Endodermal cell (in vitro differentiated cells): ENCODE data around the gene ATP9A. TPM values are rescaled to one million over a fixed set of nuclear protein-coding genes. Genes with fewer than 3 reads are reported as not detected.

ENCODE experiments used
- DNase-seq: peaks from one replicate; pipeline ENCODE4 v3.0.0-alpha.2; 2017
- H3K27ac ChIP-seq: 2 replicates; pipeline ENCODE4 v1.5.1; 2013; ENCODE audit warnings: mild to moderate bottlenecking, low read depth, low read length, moderate library complexity
- H3K27me3 ChIP-seq: 2 replicates; pipeline ENCODE4 v1.6.1; 2013; ENCODE audit warnings: mild to moderate bottlenecking, low read length, moderate library complexity; ENCODE audit not compliant: insufficient read depth, control insufficient read depth, poor library complexity, severe bottlenecking
- H3K36me3 ChIP-seq: 2 replicates; pipeline ENCODE4 v1.7.0; 2013; ENCODE audit warnings: mild to moderate bottlenecking, low read length, moderate library complexity; ENCODE audit not compliant: control insufficient read depth, insufficient read depth
- H3K4me1 ChIP-seq: one replicate; pipeline ENCODE4 v1.7.0; 2013; ENCODE audit warnings: low read length; ENCODE audit not compliant: control insufficient read depth, insufficient read depth
- H3K4me3 ChIP-seq: 2 replicates; pipeline ENCODE4 v1.5.1; 2013; ENCODE audit warnings: mild to moderate bottlenecking, low read length, moderate library complexity
- H3K9ac ChIP-seq: 2 replicates; pipeline ENCODE4 v1.6.1; 2013; ENCODE audit warnings: mild to moderate bottlenecking, low read length, moderate library complexity; ENCODE audit not compliant: poor library complexity, severe bottlenecking; ENCODE audit errors: extremely low read depth
- H3K9me3 ChIP-seq: 2 replicates; pipeline ENCODE4 v1.6.1; 2013; ENCODE audit warnings: mild to moderate bottlenecking, low read length, moderate library complexity; ENCODE audit not compliant: control insufficient read depth
- H3K27ac Mint-ChIP-seq: 2 replicates; pipeline ENCODE4 v1.8.0; 2020; ENCODE audit warnings: mixed read lengths
- H3K27me3 Mint-ChIP-seq: 2 replicates; pipeline ENCODE4 v1.8.0; 2021; ENCODE audit warnings: mild to moderate bottlenecking, mixed read lengths; ENCODE audit not compliant: insufficient read depth
- H3K36me3 Mint-ChIP-seq: 2 replicates; pipeline ENCODE4 v1.8.0; 2020; ENCODE audit warnings: low read depth, mixed read lengths
- H3K4me1 Mint-ChIP-seq: 2 replicates; pipeline ENCODE4 v1.8.0; 2020; ENCODE audit warnings: mixed read lengths
- H3K4me3 Mint-ChIP-seq: 2 replicates; pipeline ENCODE4 v1.8.0; 2020; ENCODE audit warnings: mild to moderate bottlenecking, moderate library complexity, mixed read lengths
- H3K9me3 Mint-ChIP-seq: 2 replicates; pipeline ENCODE4 v1.8.0; 2020; ENCODE audit warnings: mild to moderate bottlenecking, mixed read lengths
- CTCF ChIP-seq: fragments of 200-600 bp; sonication (generic); conservative IDR thresholded peaks from 2 replicates; pipeline ENCODE4 v1.5.0; 2021; ENCODE audit warnings: antibody characterized with exemption, mild to moderate bottlenecking
- WGBS, 2 experiments: methylation state at CpG; one replicate each; pipeline versions ENCODE4 v1.1.5 to v1.1.7; 2013; ENCODE audit warnings: missing lambda C conversion rate in 2 of 2, mixed read lengths in 1 of 2; ENCODE audit not compliant: insufficient coverage in 1 of 2, insufficient read length in 1 of 2; 5-methylcytosine and 5-hydroxymethylcytosine counted together
- total RNA-seq, 2 donors: library from RNA; stranded (reverse); fragmentation: NEBNext Ultra II Directional in 1 of 2; extraction: Animal tissue kit (Norgen Biotek cat#: 25700) in 1 of 2; gene quantifications; 2 replicates in 1 of 2; 3 replicates in 1 of 2; pipeline ENCODE4 v1.2.1, GENCODE V29; 2021

Gene ATP9A
- total RNA-seq, 2 donors from 2014 or later: 26.7 to 27.9 TPM

- no peaks in the 10 kb centered on the region for H3K9me3 ChIP-seq
- no peak overlapping the region for H3K27ac Mint-ChIP-seq
- no peaks in the 10 kb centered on the region for H3K9me3 Mint-ChIP-seq
- no peak overlapping the region for H3K9ac ChIP-seq
- DNase-seq: no peak
- H3K27me3 ChIP-seq: no peaks in the 10 kb centered on the region
- no peaks in the 10 kb centered on the region for H3K27me3 Mint-ChIP-seq
- no peak overlapping the region for H3K27ac ChIP-seq
- no peak overlapping the region for H3K4me3 Mint-ChIP-seq
- H3K36me3 ChIP-seq: peaks cover 6% of the 10 kb centered on the region
- peaks cover 25% of the 10 kb centered on the region for H3K36me3 Mint-ChIP-seq
- H3K4me1 Mint-ChIP-seq: peaks cover 38% of the 10 kb centered on the region
- H3K4me1 ChIP-seq: peaks cover 5% of the 10 kb centered on the region
- 70 to 87% methylated on average over 7 to 10 of the region's 10 CpGs for WGBS, 2 experiments
- TF ChIP-seq CTCF: no peak
- no peak overlapping the region for H3K4me3 ChIP-seq
Observed at GRCh38 chr20:51715163-51715855, 52.9 kb downstream of the ATP9A start.

- WGBS, 2 experiments: 82 to 95% methylated on average over 2 to 4 of the region's 4 CpGs
- no peaks in the 10 kb centered on the region for H3K27me3 ChIP-seq
- Mint-ChIP-seq H3K36me3 (peaks cover 32% of the 10 kb centered on the region), H3K4me1 (peaks cover 40% of the 10 kb centered on the region), H3K27ac (peak overlapping the region; percentile 20), H3K9me3 (no peaks in the 10 kb centered on the region), H3K4me3 (no peak overlapping the region), H3K27me3 (no peaks in the 10 kb centered on the region)
- H3K36me3 ChIP-seq: peaks cover 7% of the 10 kb centered on the region
- no peaks in the 10 kb centered on the region for H3K9me3 ChIP-seq
- no peak for DNase-seq
- H3K4me1 ChIP-seq: peaks cover 5% of the 10 kb centered on the region
- no peak for TF ChIP-seq CTCF
- H3K27ac ChIP-seq: no peak overlapping the region
- H3K9ac ChIP-seq: no peak overlapping the region
- H3K4me3 ChIP-seq: no peak overlapping the region
Observed at GRCh38 chr20:51713213-51713598, 55.0 kb downstream of the ATP9A start.

GRCh38 chr20:51712501-51713212, 55.5 kb downstream of the ATP9A start:
- Histone ChIP-seq H3K36me3 (peaks cover 7% of the 10 kb centered on the region), H3K9me3 (no peaks in the 10 kb centered on the region), H3K27ac (no peak overlapping the region), H3K9ac (no peak overlapping the region), H3K4me3 (no peak overlapping the region), H3K4me1 (peaks cover 5% of the 10 kb centered on the region), H3K27me3 (no peaks in the 10 kb centered on the region)
- TF ChIP-seq CTCF: peak; percentile 82
- H3K4me3 Mint-ChIP-seq: no peak overlapping the region
- no peaks in the 10 kb centered on the region for H3K27me3 Mint-ChIP-seq
- peak; percentile 82 for DNase-seq
- peaks cover 28% of the 10 kb centered on the region for H3K36me3 Mint-ChIP-seq
- H3K9me3 Mint-ChIP-seq: no peaks in the 10 kb centered on the region
- peak overlapping the region; percentile 20 for H3K27ac Mint-ChIP-seq
- peaks cover 40% of the 10 kb centered on the region for H3K4me1 Mint-ChIP-seq
- 58 to 81% methylated on average over 12 to 24 of the region's 24 CpGs for WGBS, 2 experiments
